HG03066 (cell line): ENCODE data around the gene MCU.
"Not testable (repeated sequence)": the region's sequence is repeated elsewhere in the genome, so short reads cannot be mapped to it uniquely, and the experiment has no call there.

Experiments used
- ATAC-seq: cut with Tn5 transposase; IDR thresholded peaks from one replicate; pipeline ENCODE4 v1.9.1; 2021; ENCODE audit warnings: low read depth; ENCODE audit not compliant: unreplicated experiment

Gene MCU

GRCh38 chr10:72691863-72692743 is at the start of gene MCU:
TSS of gene MCU (plus strand) at chr10:72692143. CDS start at chr10:72692152, 9 bp downstream.
- ATAC-seq = peak; percentile 90

GRCh38 chr10:72642318-72642717 is 49.6 kb upstream of the MCU start:
- ATAC-seq = no peak

GRCh38 chr10:72645263-72645858 is 46.6 kb upstream of the MCU start:
- ATAC-seq = no peak

- not testable (repeated sequence) for ATAC-seq
Measured at GRCh38 chr10:72646971-72647370, 45.0 kb upstream of the MCU start.

- no peak for ATAC-seq
Measured at GRCh38 chr10:72648301-72648700, 43.6 kb upstream of the MCU start.

- no peak for ATAC-seq
Measured at GRCh38 chr10:72649291-72649690, 42.7 kb upstream of the MCU start.

GRCh38 chr10:72653383-72654096 is 38.4 kb upstream of the MCU start:
- no peak for ATAC-seq

- no peak for ATAC-seq
Measured at GRCh38 chr10:72654720-72655119, 37.2 kb upstream of the MCU start.

GRCh38 chr10:72658696-72659400 is 33.1 kb upstream of the MCU start:
- ATAC-seq = no peak

- ATAC-seq = no peak
Measured at GRCh38 chr10:72659694-72660093, 32.2 kb upstream of the MCU start.

- ATAC-seq = no peak
Measured at GRCh38 chr10:72660220-72660619, 31.7 kb upstream of the MCU start.

GRCh38 chr10:72661431-72661830 is 30.5 kb upstream of the MCU start:
- ATAC-seq = no peak

- no peak for ATAC-seq
Measured at GRCh38 chr10:72663971-72664370, 28.0 kb upstream of the MCU start.

GRCh38 chr10:72665925-72666324 is 26.0 kb upstream of the MCU start:
- no peak for ATAC-seq

- ATAC-seq = no peak
Measured at GRCh38 chr10:72667207-72667864, 24.6 kb upstream of the MCU start.

- ATAC-seq = no peak
Measured at GRCh38 chr10:72673280-72673679, 18.7 kb upstream of the MCU start.

GRCh38 chr10:72674174-72674573 is 17.8 kb upstream of the MCU start:
- ATAC-seq = not testable (repeated sequence)

- ATAC-seq = no peak
Measured at GRCh38 chr10:72679838-72680241, 12.1 kb upstream of the MCU start.

GRCh38 chr10:72682638-72683037 is 9.3 kb upstream of the MCU start:
- ATAC-seq = no peak

GRCh38 chr10:72685264-72685921 is 6.5 kb upstream of the MCU start:
- ATAC-seq = no peak
